Upper lobe of left lung (tissue), 6 donors: ENCODE results near the gene OGFOD3. TPM values are rescaled to one million over a fixed set of nuclear protein-coding genes. Genes with fewer than 3 reads are reported as not detected.
"Not testable (repeated sequence)": the region's sequence is repeated elsewhere in the genome, so short reads cannot be mapped to it uniquely, and the experiment has no call there.

Experiments
- ATAC-seq, 2 donors: fragments of 200-7000 bp; cut with Tn5 transposase; one replicate each; pipeline ENCODE4 v1.9.1; 2022; ENCODE audit warnings: mild to moderate bottlenecking in 2 of 2, moderate library complexity in 2 of 2; ENCODE audit not compliant: low FRiP score in 2 of 2
- DNase-seq, 2 donors: peaks; one replicate each; pipeline ENCODE4 v3.0.0-alpha.2; 2019 to 2020
- H3K27ac ChIP-seq, 4 donors: fragments of 200-600 bp; sonication (generic); one replicate each; pipeline ENCODE4 v1.5.1; 2016 to 2019
- H3K27me3 ChIP-seq, 4 donors: fragments of 200-600 bp; sonication (generic); one replicate each; pipeline ENCODE4 v1.5.1; 2017 to 2019
- H3K36me3 ChIP-seq, 4 donors: fragments of 200-600 bp; sonication (generic); one replicate each; pipeline ENCODE4 v1.5.1; 2016 to 2019
- H3K4me1 ChIP-seq, 4 donors: fragments of 200-600 bp; sonication (generic); one replicate each; pipeline ENCODE4 v1.5.1; 2018 to 2019
- H3K4me3 ChIP-seq, 4 donors: fragments of 200-600 bp; sonication (generic); one replicate each; pipeline ENCODE4 v1.5.1; 2017 to 2019; ENCODE audit warnings: mild to moderate bottlenecking in 2 of 4, moderate library complexity in 1 of 4
- H3K9me3 ChIP-seq, 4 donors: fragments of 200-600 bp; sonication (generic); one replicate each; pipeline ENCODE4 v1.5.1; 2018 to 2019
- EP300 ChIP-seq, 4 donors: sonication (generic); formaldehyde crosslinking; IDR thresholded peaks; one replicate each; pipeline ENCODE4 v1.5.1; 2017; ENCODE audit warnings: antibody characterized with exemption in 4 of 4, control low read depth in 2 of 4
- POLR2A ChIP-seq, 4 donors: fragments of 450-650 bp; IDR thresholded peaks; one replicate each; pipeline ENCODE4 v1.5.1; 2016 to 2017; ENCODE audit warnings: antibody characterized with exemption in 4 of 4, mild to moderate bottlenecking in 2 of 4
- POLR2AphosphoS5 ChIP-seq, 2 donors: sonication (generic); formaldehyde crosslinking; IDR thresholded peaks; one replicate each; pipeline ENCODE4 v1.5.1; 2017; ENCODE audit warnings: antibody characterized with exemption in 2 of 2
- WGBS, 2 donors: methylation state at CpG; one replicate each; pipeline ENCODE4 v1.1.5; 2017 to 2018; 5-methylcytosine and 5-hydroxymethylcytosine counted together
- total RNA-seq, 6 donors: library from RNA; depleted of rRNA in 4 of 6; stranded (reverse); fragments of >200 nt in 4 of 6; gene quantifications; one replicate each; pipeline versions ENCODE4 v1.1.0 to v1.2.1, GENCODE V29; 2016 to 2021
- TF ChIP-seq, protein P1 (sequence below), 6 experiments: fragments of 450-650 bp in 4 of 6; fragments of 200-600 bp in 2 of 6; sonication (generic) in 2 of 6; IDR thresholded peaks; one replicate each; pipeline ENCODE4 v1.5.1; 2016 to 2019; ENCODE audit warnings: antibody characterized with exemption in 6 of 6
- donor health status: DM: no; HTN: no; CAD: no; lungs with moderate emphysema.
- donor health status: DM: no; HTN: yes; CAD: no; lungs with severe emphysema.

The OGFOD3 gene
- total RNA-seq, 6 donors from 2014 or later = 20.0 to 76.9 (median 38.2) TPM

DNA sequence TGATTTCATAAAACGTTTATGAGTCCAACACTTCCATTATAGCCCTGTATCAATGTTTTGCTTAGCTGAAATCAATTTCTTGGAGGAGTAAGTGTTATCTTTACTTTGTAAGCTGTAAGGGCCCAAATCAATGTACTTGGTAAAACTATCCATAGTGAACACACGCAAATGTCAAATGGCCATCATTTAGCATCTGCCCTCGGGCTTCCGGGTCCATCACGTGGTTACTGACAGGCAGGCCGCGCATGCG lies 39.5 kb upstream of the OGFOD3 start:
- Histone ChIP-seq H3K4me1 (peaks cover 27 to 41% (median 34%) of the 10 kb centered on the region in 4 donors), H3K9me3 (no peaks in the 10 kb centered on the region), H3K27ac (peak overlapping the region; percentile 100), H3K36me3 (peaks cover 3 to 30% (median 27%) of the 10 kb centered on the region in 4 donors), H3K27me3 (no peaks in the 10 kb centered on the region), H3K4me3 (peak overlapping the region; percentile 78 to 99 (median 90))
- WGBS, 2 donors = 0 to 2% methylated on average over 5 to 8 of the region's 8 CpGs
- DNase-seq (peak in 1 of 2 donors; percentile 91), ATAC-seq (no peak)
- TF ChIP-seq EP300 (IDR thresholded peaks at IDR 0.05) = no peak
- TF ChIP-seq, protein P1, sequence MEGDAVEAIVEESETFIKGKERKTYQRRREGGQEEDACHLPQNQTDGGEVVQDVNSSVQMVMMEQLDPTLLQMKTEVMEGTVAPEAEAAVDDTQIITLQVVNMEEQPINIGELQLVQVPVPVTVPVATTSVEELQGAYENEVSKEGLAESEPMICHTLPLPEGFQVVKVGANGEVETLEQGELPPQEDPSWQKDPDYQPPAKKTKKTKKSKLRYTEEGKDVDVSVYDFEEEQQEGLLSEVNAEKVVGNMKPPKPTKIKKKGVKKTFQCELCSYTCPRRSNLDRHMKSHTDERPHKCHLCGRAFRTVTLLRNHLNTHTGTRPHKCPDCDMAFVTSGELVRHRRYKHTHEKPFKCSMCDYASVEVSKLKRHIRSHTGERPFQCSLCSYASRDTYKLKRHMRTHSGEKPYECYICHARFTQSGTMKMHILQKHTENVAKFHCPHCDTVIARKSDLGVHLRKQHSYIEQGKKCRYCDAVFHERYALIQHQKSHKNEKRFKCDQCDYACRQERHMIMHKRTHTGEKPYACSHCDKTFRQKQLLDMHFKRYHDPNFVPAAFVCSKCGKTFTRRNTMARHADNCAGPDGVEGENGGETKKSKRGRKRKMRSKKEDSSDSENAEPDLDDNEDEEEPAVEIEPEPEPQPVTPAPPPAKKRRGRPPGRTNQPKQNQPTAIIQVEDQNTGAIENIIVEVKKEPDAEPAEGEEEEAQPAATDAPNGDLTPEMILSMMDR (IDR thresholded peaks at IDR 0.05) = no peak
- TF ChIP-seq POLR2A (IDR thresholded peaks at IDR 0.05) = no peak
- no peak for TF ChIP-seq POLR2AphosphoS5 (IDR thresholded peaks at IDR 0.05)

DNA sequence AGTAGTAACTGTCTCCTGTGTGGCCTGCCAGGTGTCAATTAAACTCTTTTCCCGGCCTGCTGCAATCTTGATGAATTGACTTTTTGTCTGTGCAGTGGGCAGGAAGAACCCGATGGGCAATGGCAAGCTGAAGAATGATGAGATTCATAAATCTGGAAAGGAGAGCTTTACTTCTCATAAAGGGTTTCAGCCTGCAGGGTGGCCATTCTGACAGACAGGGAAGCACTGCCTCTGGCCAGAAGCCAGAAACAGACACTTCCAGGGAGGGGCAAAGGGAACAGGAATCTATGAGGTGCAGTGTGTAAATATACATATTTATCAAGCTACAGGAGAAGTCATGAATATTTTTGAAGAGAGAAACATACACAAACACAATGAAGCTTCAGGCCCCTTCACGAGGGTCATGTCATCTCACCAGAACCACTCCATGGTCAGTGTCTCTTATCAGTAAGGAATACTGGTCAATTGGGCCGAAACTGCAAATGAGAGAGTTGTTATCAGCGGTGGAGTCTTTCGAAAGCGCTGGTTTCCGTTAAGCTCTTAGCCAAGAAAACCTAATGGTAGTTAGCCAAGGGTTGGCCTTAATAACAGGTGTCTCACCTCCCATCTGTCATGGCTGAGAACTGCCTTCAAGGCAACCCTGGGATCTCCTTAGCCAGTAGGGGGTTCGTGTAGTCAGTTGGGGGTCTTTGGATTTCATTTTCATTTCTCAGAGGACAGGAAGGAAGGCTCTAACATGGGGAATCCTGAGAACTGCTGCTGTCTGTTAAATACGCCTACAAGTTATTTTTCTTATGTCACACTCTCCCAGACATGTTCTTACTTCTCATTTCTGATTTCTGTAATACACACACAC lies 38.9 kb upstream of the OGFOD3 start:
- DNase-seq (peak in 1 of 2 donors; percentile 67), ATAC-seq (no peak)
- WGBS, 2 donors = 38 to 57% methylated on average over 10 of the region's 10 CpGs
- Histone ChIP-seq H3K27me3 (no peaks in the 10 kb centered on the region), H3K36me3 (peaks cover 0 to 25% (median 22%) of the 10 kb centered on the region in 4 donors), H3K4me1 (peaks cover 30 to 42% (median 35%) of the 10 kb centered on the region in 4 donors), H3K27ac (peak overlapping the region; percentile 100), H3K9me3 (no peaks in the 10 kb centered on the region), H3K4me3 (peak overlapping the region in 3 of 4 donors; percentile 78 to 99 (median 97))
- TF ChIP-seq POLR2AphosphoS5 (IDR thresholded peaks at IDR 0.05) (peak in 1 of 2 donors; percentile 7), POLR2A (IDR thresholded peaks at IDR 0.05) (no peak)

DNA sequence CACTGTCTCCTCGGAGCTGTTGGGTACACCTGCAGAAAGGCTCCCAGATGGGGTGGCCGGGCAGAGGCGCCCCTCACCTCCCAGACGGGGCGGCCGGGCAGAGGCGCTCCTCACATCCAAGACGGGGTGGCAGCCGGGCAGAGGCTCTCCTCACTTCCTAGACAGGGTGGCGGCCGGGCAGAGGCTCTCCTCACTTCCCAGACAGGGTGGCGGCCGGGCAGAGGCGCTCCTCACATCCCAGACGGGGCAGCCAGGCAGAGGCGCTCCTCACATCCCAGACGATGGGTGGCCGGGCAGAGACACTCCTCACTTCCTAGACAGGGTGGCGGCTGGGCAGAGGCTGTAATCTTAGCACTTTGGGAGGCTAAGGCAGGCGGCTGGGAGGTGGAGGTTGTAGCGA lies 35.3 kb upstream of the OGFOD3 start:
- Histone ChIP-seq H3K27ac (peak overlapping the region in 1 of 4 donors; percentile 1), H3K4me1 (peaks cover 44 to 51% (median 47%) of the 10 kb centered on the region in 4 donors)
- ATAC-seq, H3K4me3 ChIP-seq, H3K36me3 ChIP-seq, H3K27me3 ChIP-seq, H3K9me3 ChIP-seq: not testable (repeated sequence)
- 98 to 100% methylated on average over 3 to 21 of the region's 21 CpGs for WGBS, 2 donors
- DNase-seq = peak in 1 of 2 donors; percentile 69

DNA sequence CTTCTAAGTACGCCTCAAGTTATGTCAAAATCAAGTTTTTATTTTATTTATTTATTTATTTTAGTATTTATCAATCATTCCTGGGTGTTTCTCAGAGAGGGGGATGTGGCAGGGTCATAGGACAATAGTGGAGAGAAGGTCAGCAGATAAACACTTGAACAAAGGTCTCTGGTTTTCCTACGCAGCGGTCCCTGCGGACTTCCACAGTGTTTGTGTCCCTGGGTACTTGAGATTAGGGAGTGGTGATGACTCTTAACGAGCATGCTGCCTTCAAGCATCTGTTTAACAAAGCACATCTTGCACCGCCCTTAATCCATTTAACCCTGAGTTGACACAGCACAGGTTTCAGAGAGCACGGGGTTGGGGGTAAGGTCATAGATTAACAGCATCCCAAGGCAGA lies 34.8 kb upstream of the OGFOD3 start:
- not testable (repeated sequence) for H3K4me3 ChIP-seq, H3K9me3 ChIP-seq, DNase-seq, ATAC-seq, H3K27me3 ChIP-seq, H3K36me3 ChIP-seq
- WGBS, 2 donors = 67 to 77% methylated on average over 7 of the region's 7 CpGs
- peak overlapping the region in 3 of 4 donors; percentile 11 to 44 (median 13) for H3K27ac ChIP-seq
- peaks cover 44 to 51% (median 47%) of the 10 kb centered on the region in 4 donors for H3K4me1 ChIP-seq

DNA sequence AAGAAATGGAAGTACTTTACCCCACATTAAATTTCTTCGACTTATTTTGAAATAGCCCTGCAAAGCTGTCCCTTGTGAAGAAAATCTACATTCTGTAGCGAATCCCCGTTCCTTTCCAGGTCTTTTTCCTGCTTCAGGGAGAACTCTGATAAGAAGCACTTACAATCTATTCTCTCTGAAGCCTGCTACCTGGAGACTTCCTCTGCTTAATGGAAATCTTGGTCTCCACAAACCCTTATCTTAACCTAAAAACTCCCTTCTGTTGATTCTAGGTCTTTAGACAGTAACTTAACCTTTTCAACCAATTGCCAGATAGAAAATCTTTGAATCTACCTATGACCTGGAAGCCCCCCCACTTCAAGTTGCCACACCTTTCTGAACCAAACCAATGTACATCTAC lies 33.8 kb upstream of the OGFOD3 start:
- no peaks in the 10 kb centered on the region for H3K27me3 ChIP-seq
- H3K4me3 ChIP-seq = no peak overlapping the region
- DNase-seq (no peak), ATAC-seq (no peak)
- peaks cover 0 to 5% (median 0%) of the 10 kb centered on the region in 4 donors for H3K36me3 ChIP-seq
- no peaks in the 10 kb centered on the region for H3K9me3 ChIP-seq
- peaks cover 37 to 44% (median 41%) of the 10 kb centered on the region in 4 donors for H3K4me1 ChIP-seq
- H3K27ac ChIP-seq = peak overlapping the region in 3 of 4 donors; percentile 93 to 97 (median 95)
- TF ChIP-seq EP300 (IDR thresholded peaks at IDR 0.05) = no peak
- TF ChIP-seq, protein P1 (IDR thresholded peaks at IDR 0.05) = no peak
- TF ChIP-seq POLR2A (IDR thresholded peaks at IDR 0.05) = no peak
- TF ChIP-seq POLR2AphosphoS5 (IDR thresholded peaks at IDR 0.05) = no peak
- 93 to 97% methylated on average over 3 of the region's 3 CpGs for WGBS, 2 donors

DNA sequence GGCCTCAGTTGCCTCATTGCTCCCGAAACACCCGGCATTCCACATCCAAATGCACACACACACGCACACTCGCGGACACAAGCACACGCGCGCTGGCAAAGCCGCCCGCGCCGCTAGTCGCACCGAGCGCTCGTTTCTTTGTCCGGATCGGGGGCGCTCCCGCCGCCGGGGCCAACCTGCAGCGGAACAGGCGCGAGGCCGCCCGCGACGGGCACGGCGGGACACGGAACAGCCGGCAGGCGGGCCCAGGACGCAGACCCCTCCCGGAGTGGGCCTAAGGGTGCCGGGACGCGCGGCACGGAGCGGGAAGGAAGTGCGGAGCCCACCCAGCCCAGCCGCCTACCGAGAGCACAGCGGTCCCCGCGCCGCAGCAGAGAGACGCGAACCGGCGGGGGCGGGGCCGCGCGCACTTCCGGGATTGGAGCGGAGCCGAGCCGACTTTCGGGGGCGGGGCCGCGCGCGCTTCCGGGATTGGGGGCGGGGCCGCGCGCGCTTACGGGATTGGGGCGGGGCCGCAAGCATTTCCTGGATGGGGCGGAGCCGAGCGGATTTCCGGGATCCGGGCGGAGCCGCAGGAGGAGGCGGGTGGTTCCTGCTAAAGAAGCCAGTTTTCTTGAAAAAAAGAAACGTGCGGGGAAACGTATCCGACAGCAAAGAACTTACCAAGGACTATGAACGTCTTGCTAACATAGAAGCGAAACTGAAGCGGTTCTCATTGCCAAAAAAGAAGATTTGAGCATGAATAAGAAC lies 32.1 kb upstream of the OGFOD3 start, which contains the start of gene CYBC1:
Gene CYBC1 (minus strand): TSS at position 396 of the 750 bp plus-strand sequence. CDS start 1,498 bp downstream, outside the sequence.
- peaks cover 39 to 50% (median 42%) of the 10 kb centered on the region in 4 donors for H3K4me1 ChIP-seq
- peak; percentile 95 to 98 for ATAC-seq
- 1% methylated on average over 49 to 91 of the region's 91 CpGs for WGBS, 2 donors

More for the DNA sequence above, 32.1 kb upstream of the OGFOD3 start, which contains the start of gene CYBC1:
- TF ChIP-seq, protein P1 (IDR thresholded peaks at IDR 0.05) = peak in 4 of 6 experiments; percentile 27 to 54 (median 30)
- TF ChIP-seq POLR2AphosphoS5 (IDR thresholded peaks at IDR 0.05) (peak; percentile 91 to 95), EP300 (IDR thresholded peaks at IDR 0.05) (peak; percentile 90 to 94 (median 94)), POLR2A (IDR thresholded peaks at IDR 0.05) (peak in 3 of 4 donors; percentile 62 to 91 (median 63))
- peak; percentile 92 to 99 for DNase-seq
- peaks cover 0 to 17% (median 1%) of the 10 kb centered on the region in 4 donors for H3K36me3 ChIP-seq
- no peaks in the 10 kb centered on the region for H3K9me3 ChIP-seq
- no peaks in the 10 kb centered on the region for H3K27me3 ChIP-seq
- peak within 1 kb of the TSS; percentile 90 to 97 (median 94) for H3K27ac ChIP-seq
- peak within 1 kb of the TSS; percentile 71 to 84 (median 80) for H3K4me3 ChIP-seq
